GM20000 (cell line): Measurements from ENCODE around the gene CDK14.
"Not testable (repeated sequence)": the region's sequence is repeated elsewhere in the genome, so short reads cannot be mapped to it uniquely, and the experiment has no call there.

Source experiments
- DNase-seq: peaks from one replicate; pipeline ENCODE4 v3.0.0; 2012; ENCODE audit warnings: low spot score
- TF ChIP-seq, protein P1 (sequence below): IDR thresholded peaks from 2 replicates; pipeline ENCODE4 v1.5.1; 2012; ENCODE audit warnings: mild to moderate bottlenecking, control low read depth; ENCODE audit errors: extremely low read depth, missing control alignments

CDK14 gene

DNA sequence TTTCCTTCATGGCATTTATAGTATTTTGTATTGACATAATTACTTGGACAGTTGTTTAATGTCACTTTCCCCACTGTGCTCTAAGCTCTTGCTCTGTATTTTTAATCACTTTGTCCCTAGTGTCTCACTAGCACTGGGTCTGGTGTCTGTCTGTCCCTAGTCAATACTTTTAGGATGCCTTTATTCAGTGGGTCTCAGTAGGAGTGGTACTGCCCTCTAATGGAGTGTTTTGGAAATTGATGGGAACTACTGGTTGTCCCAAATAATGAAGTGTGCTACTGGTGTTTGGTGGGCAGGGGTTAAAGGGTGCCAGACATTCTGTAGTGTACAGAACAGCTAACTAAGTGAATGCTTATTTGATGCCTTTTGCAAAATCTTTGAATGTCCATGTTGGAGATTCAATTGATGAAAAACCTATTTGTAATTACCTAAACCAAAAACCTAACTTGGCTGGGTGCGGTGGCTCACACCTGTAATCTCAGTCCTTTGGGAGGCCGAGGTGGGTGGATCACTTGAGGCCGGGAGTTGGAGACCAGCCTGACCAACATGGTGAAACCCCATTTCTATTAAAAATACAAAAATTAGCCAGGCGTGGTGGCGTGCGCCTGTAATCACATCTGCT, 33.3 kb downstream of the CDK14 start:
- TF ChIP-seq, protein P1, sequence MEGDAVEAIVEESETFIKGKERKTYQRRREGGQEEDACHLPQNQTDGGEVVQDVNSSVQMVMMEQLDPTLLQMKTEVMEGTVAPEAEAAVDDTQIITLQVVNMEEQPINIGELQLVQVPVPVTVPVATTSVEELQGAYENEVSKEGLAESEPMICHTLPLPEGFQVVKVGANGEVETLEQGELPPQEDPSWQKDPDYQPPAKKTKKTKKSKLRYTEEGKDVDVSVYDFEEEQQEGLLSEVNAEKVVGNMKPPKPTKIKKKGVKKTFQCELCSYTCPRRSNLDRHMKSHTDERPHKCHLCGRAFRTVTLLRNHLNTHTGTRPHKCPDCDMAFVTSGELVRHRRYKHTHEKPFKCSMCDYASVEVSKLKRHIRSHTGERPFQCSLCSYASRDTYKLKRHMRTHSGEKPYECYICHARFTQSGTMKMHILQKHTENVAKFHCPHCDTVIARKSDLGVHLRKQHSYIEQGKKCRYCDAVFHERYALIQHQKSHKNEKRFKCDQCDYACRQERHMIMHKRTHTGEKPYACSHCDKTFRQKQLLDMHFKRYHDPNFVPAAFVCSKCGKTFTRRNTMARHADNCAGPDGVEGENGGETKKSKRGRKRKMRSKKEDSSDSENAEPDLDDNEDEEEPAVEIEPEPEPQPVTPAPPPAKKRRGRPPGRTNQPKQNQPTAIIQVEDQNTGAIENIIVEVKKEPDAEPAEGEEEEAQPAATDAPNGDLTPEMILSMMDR: peak; percentile 25

DNA sequence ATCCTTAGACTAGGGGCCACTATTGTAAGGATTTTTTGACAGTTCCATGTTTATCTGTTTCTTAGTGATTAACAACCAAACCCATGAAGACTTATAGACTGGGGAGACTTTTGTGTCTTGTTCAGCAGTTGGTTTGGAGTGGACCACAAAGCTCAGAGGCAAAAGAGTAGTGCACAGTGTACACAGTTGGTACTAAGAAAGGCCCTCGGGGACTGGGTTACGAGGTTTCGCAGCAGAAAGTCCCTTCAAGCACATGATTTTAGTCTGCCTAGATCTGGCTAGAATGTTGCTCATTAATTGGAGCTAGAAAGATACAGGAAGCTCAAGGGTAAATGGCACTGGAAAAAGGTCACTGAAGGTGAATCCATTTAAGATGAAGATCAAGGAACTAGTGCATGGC, 35.4 kb downstream of the CDK14 start:
- TF ChIP-seq, protein P1: no peak
- no peak for DNase-seq

More for the DNA sequence above, 33.3 kb downstream of the CDK14 start:
- peak; percentile 50 for DNase-seq

DNA sequence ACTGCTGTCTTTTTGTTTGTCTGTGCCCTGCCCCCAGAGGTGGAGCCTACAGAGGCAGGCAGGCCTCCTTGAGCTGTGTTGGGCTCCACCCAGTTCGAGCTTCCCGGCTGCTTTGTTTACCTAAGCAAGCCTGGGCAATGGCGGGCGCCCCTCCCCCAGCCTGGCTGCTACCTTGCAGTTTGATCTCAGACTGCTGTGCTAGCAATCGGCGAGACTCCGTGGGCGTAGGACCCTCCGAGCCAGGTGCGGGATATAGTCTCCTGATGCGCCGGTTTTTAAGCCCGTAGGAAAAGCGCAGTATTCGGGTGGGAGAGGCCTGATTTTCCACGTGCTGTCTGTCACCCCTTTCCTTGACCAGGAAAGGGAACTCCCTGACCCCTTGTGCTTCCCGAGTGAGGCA, 43.6 kb downstream of the CDK14 start:
- not testable (repeated sequence) for DNase-seq

DNA sequence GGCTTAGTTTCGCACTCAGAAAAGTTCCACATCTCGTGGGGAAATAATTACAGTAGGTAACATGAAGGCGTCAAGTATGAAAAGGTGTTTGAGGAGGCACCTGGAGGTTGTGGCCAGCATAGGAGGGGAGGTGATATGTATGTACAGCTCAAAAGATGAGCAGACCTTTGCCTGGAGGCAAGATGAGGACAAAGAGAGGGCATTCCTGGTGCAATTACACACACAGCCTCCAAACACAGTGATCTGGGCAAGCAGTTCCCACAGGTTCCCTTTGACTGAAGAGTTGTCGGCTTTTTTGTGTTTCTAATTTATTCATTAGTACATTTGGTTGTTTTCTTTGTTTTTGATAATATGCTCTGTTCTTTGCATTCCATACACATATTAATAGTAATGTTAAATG, 46.9 kb downstream of the CDK14 start:
- TF ChIP-seq, protein P1: no peak
- DNase-seq: no peak

DNA sequence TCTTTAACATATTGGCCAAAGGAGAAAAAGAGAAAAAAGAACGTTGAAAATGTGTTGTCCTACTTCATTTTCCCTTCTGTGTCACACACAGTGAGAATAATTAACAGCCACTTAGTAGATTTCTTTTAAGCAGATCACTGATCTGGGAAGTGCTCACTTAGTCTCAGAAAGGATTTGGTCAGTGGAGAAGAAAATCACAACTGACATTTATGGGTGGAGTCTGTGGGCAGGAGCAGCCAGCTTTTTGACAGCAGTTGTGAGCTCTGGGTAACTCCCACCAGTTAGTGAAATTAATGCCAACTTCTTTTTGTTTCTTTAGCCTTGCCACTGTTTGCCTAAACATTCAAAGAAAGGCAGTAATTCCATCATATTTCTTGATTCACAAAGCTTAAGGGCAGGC, 49.7 kb downstream of the CDK14 start:
- DNase-seq: no peak
- TF ChIP-seq, protein P1: no peak

DNA sequence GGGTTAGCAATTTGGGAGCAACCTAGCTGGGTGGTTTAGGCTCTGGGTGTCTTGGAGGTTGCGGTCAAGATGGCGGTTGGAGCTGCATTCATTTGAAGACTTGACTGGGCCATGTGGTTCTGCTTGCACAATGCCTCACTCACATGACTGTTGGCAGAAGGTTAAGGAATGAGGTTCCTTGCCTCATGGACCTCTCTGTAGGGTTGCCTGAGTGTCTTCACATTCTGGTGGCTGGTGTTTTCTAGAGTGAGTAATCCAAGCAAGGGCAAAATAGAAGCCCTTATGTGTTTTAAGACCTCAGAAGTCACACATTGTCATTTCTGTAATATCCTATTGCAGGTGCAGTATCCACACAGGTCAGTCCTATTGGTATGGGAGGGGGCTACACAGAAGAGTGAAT, 52.0 kb downstream of the CDK14 start:
- TF ChIP-seq, protein P1: no peak

DNA sequence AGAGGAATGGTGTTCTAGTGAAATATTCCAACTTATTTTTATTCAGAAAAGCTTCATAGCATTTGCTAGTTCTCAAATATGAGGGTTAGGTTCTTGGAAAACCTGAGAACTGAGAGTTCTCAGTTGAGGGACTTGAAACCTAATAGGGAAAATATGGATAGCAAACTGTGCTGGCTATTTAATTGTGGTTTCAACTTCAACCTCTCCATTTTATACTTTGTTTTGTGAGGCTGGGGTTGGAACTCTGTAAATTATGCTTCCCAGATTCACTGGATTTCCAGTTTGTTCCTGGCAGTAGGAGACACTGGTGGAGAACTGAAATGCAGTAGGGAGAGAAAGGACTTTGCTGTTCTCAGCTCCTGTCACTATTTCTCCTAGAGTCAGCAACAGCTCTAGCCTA, 52.7 kb downstream of the CDK14 start:
- TF ChIP-seq, protein P1: no peak

More for the DNA sequence above, 52.0 kb downstream of the CDK14 start:
- no peak for DNase-seq

DNA sequence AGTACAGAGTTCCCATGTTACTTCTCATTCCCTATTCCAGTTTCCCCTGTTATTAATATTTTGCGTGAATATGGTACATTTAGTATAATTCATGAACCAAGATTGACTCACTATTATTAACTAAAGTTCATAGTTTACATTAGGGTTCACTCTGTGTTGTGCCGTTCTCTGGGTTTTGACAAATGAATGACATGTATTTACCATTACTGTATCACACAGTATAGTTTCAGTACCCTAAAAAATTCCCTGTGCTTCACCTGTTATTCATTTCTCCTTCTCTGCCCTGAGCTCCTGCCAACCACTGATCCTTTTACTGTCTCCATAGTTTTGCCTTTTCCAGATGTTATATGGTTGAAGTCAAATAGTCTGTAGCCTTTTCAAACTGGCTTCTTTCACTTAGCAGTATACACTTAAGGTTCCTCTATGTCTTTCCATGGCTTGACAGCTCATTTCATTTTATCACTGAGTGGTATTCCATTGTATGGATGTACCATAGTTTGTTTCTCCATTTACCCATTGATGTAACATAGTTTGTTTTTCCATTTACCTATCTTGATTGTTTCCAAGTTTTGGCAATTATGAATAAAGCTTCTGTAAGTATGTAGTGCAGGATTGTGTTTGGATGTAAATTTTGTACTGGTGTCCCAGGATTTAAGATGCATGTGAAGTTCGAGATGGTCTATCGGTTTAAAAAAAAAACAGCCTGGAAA, 58.8 kb downstream of the CDK14 start:
- no peak for DNase-seq
- TF ChIP-seq, protein P1: no peak

More for the DNA sequence above, 52.7 kb downstream of the CDK14 start:
- DNase-seq: no peak
